Fibroblast of gingiva (primary cell): Measurements from ENCODE around the gene C11orf21.
"Not testable (repeated sequence)": the region's sequence is repeated elsewhere in the genome, so short reads cannot be mapped to it uniquely, and the experiment has no call there.

ENCODE experiments used
- DNase-seq: peaks from one replicate; pipeline ENCODE4 v3.0.0-alpha.2; 2011; ENCODE audit warnings: low read depth

Gene C11orf21

GRCh38 chr11:2295971-2296912 is 5.5 kb downstream of the C11orf21 start:
- no peak for DNase-seq

GRCh38 chr11:2294926-2295290 is 6.8 kb downstream of the C11orf21 start:
- DNase-seq: no peak

- no peak for DNase-seq
These were observed 7.5 kb downstream of the C11orf21 start for GRCh38 chr11:2293984-2294925.

- DNase-seq: no peak
These were observed 8.2 kb downstream of the C11orf21 start for GRCh38 chr11:2293531-2293971.

GRCh38 chr11:2290351-2290841 is 11.3 kb downstream of the C11orf21 start:
- DNase-seq: no peak

- DNase-seq: no peak
These were observed 11.9 kb downstream of the C11orf21 start for GRCh38 chr11:2289859-2290258.

- no peak for DNase-seq
These were observed 12.4 kb downstream of the C11orf21 start for GRCh38 chr11:2289350-2289749.

- no peak for DNase-seq
These were observed 14.6 kb downstream of the C11orf21 start for GRCh38 chr11:2287091-2287490.

GRCh38 chr11:2286350-2286749 is 15.4 kb downstream of the C11orf21 start:
- DNase-seq: not testable (repeated sequence)

GRCh38 chr11:2280208-2280607 is 21.5 kb downstream of the C11orf21 start:
- DNase-seq: no peak

- no peak for DNase-seq
These were observed 23.7 kb downstream of the C11orf21 start for GRCh38 chr11:2277933-2278523.

- DNase-seq: no peak
These were observed 24.7 kb downstream of the C11orf21 start for GRCh38 chr11:2277008-2277346.

- no peak for DNase-seq
These were observed 25.3 kb downstream of the C11orf21 start for GRCh38 chr11:2276280-2277007.

GRCh38 chr11:2275334-2276279 is 26.1 kb downstream of the C11orf21 start:
- DNase-seq: no peak

- no peak for DNase-seq
These were observed 27.9 kb downstream of the C11orf21 start for GRCh38 chr11:2273771-2274170.

GRCh38 chr11:2273311-2273710 is 28.4 kb downstream of the C11orf21 start:
- DNase-seq: no peak

GRCh38 chr11:2272946-2273280 is 28.8 kb downstream of the C11orf21 start:
- no peak for DNase-seq

- DNase-seq: no peak
These were observed 29.3 kb downstream of the C11orf21 start for GRCh38 chr11:2272228-2272945.

- DNase-seq: no peak
These were observed 30.1 kb downstream of the C11orf21 start for GRCh38 chr11:2271327-2272227.
